Neural cell (in vitro differentiated cells): ENCODE data around the gene SP110. TPM values are rescaled to one million over a fixed set of nuclear protein-coding genes. Genes with fewer than 3 reads are reported as not detected.

Source experiments
- H2AFZ ChIP-seq: fragments of 200-600, 300-800 bp; sonication (generic), shearing (Covaris generic); 2 replicates; pipeline ENCODE4 v1.6.0; 2014; ENCODE audit warnings: low read depth, mild to moderate bottlenecking, antibody characterized with exemption, low read length, moderate library complexity
- H3F3A ChIP-seq: fragments of 200-600 bp; shearing (Covaris generic); 2 replicates; pipeline ENCODE4 v1.6.1; 2016; ENCODE audit warnings: mild to moderate bottlenecking, moderate library complexity, mixed read lengths, antibody characterized with exemption, low read length; ENCODE audit not compliant: insufficient read depth, poor library complexity, severe bottlenecking
- H3K27ac ChIP-seq: fragments of 200-600, 300-800 bp; sonication (generic), shearing (Covaris generic); 2 replicates; pipeline ENCODE4 v1.5.1; 2014; ENCODE audit warnings: mild to moderate bottlenecking, low read length, moderate library complexity
- H3K27me3 ChIP-seq: fragments of 300-800, 200-600 bp; sonication (generic), shearing (Covaris generic); 2 replicates; pipeline ENCODE4 v1.6.0; 2014; ENCODE audit warnings: mild to moderate bottlenecking, low read depth, low read length, moderate library complexity; ENCODE audit not compliant: insufficient read depth
- H3K36me3 ChIP-seq: fragments of 300-800, 200-600 bp; sonication (generic), shearing (Covaris generic); 2 replicates; pipeline ENCODE4 v1.5.1; 2014; ENCODE audit warnings: mild to moderate bottlenecking, antibody characterized with exemption, low read length, moderate library complexity; ENCODE audit not compliant: insufficient read depth
- H3K4me2 ChIP-seq: fragments of 300-800, 200-600 bp; sonication (generic), shearing (Covaris generic); 2 replicates; pipeline ENCODE4 v1.6.0; 2014; ENCODE audit warnings: mild to moderate bottlenecking, low read length
- H3K4me3 ChIP-seq: fragments of 300-800, 200-600 bp; sonication (generic), shearing (Covaris generic); 2 replicates; pipeline ENCODE4 v1.5.1; 2014; ENCODE audit warnings: mild to moderate bottlenecking, low read length, moderate library complexity
- H3K79me2 ChIP-seq: fragments of 200-600 bp; shearing (Covaris generic); replicated peaks from 2 replicates; pipeline ENCODE4 v1.6.0; 2014; ENCODE audit warnings: mild to moderate bottlenecking, low read length, moderate library complexity; ENCODE audit not compliant: insufficient read depth
- H3K9ac ChIP-seq: fragments of 300-800, 200-600 bp; sonication (generic), shearing (Covaris generic); 2 replicates; pipeline ENCODE4 v1.6.1; 2016; ENCODE audit warnings: mild to moderate bottlenecking, low read length, mixed read lengths
- H3K9me2 ChIP-seq: fragments of 200-600 bp; shearing (Covaris generic); 2 replicates; pipeline ENCODE4 v1.6.1; 2016; ENCODE audit warnings: mild to moderate bottlenecking, low read length, mixed read lengths; ENCODE audit not compliant: insufficient read depth
- H3K9me3 ChIP-seq: fragments of 200-600, 300-800 bp; sonication (generic), shearing (Covaris generic); 2 replicates; pipeline ENCODE4 v1.6.1; 2016; ENCODE audit warnings: mild to moderate bottlenecking, mixed run types, low read length, moderate library complexity, mixed read lengths
- H4K20me1 ChIP-seq: fragments of 200-600 bp; shearing (Covaris generic); 2 replicates; pipeline ENCODE4 v1.6.1; 2016; ENCODE audit warnings: mild to moderate bottlenecking, mixed run types; ENCODE audit not compliant: insufficient read depth
- CTCF ChIP-seq: fragments of 450-650 bp; IDR thresholded peaks from 2 replicates; pipeline ENCODE4 v1.5.1; 2014; ENCODE audit warnings: antibody characterized with exemption, mild to moderate bottlenecking, moderate library complexity; ENCODE audit not compliant: poor library complexity, severe bottlenecking
- EP300 ChIP-seq: fragments of 450-650 bp; conservative IDR thresholded peaks from 2 replicates; pipeline ENCODE4 v1.6.1; 2014; ENCODE audit warnings: antibody characterized with exemption, mild to moderate bottlenecking, moderate library complexity; ENCODE audit not compliant: poor library complexity, severe bottlenecking
- EZH2 ChIP-seq: fragments of 200-600, 300-800 bp; shearing (Covaris generic), sonication (generic); IDR thresholded peaks from 2 replicates; pipeline ENCODE4 v1.6.1; 2014; ENCODE audit warnings: antibody characterized with exemption, low read length, borderline replicate concordance, mild to moderate bottlenecking; ENCODE audit not compliant: insufficient read depth, poor library complexity, severe bottlenecking
- MXI1 ChIP-seq: fragments of 450-650 bp; conservative IDR thresholded peaks from 2 replicates; pipeline ENCODE4 v1.6.1; 2014; ENCODE audit warnings: antibody characterized with exemption, mild to moderate bottlenecking; ENCODE audit not compliant: poor library complexity, severe bottlenecking
- POLR2AphosphoS5 ChIP-seq: IDR thresholded peaks from 2 replicates; pipeline ENCODE4 v1.6.1; 2012
- RAD21 ChIP-seq: fragments of 450-650 bp; conservative IDR thresholded peaks from 2 replicates; pipeline ENCODE4 v1.6.1; 2014; ENCODE audit warnings: antibody characterized with exemption, mild to moderate bottlenecking, moderate library complexity
- REST ChIP-seq: IDR thresholded peaks from 2 replicates; pipeline ENCODE4 v1.6.1; 2012; ENCODE audit warnings: borderline replicate concordance
- SMC3 ChIP-seq: fragments of 450-650 bp; conservative IDR thresholded peaks from 2 replicates; pipeline ENCODE4 v1.6.1; 2014; ENCODE audit warnings: antibody characterized with exemption, mild to moderate bottlenecking, moderate library complexity; ENCODE audit not compliant: poor library complexity
- TAF1 ChIP-seq: IDR thresholded peaks from 2 replicates; pipeline ENCODE4 v1.6.1; 2012; ENCODE audit warnings: low read depth
- polyA plus RNA-seq: library from polyadenylated mRNA; depleted of rRNA; stranded (reverse); fragments of >200 nt; gene quantifications from 2 replicates; pipeline ENCODE4 v1.2.3, GENCODE V29; 2014

Gene SP110
- polyA plus RNA-seq, 1 donor from 2014 or later, result not detected

- Histone ChIP-seq H4K20me1 (no peaks in the 10 kb centered on the region), H3K27me3 (no peaks in the 10 kb centered on the region), H3K9me2 (no peaks in the 10 kb centered on the region), H3K4me2 (no peak overlapping the region), H2AFZ (no peak overlapping the region), H3K9me3 (no peaks in the 10 kb centered on the region), H3K9ac (no peak overlapping the region), H3K4me3 (no peak overlapping the region), H3K79me2 (no peaks in the 10 kb centered on the region), H3K36me3 (no peaks in the 10 kb centered on the region), H3K27ac (no peak overlapping the region), H3F3A (no peaks in the 10 kb centered on the region)
- TF ChIP-seq REST (no peak), MXI1 (no peak), RAD21 (no peak), EP300 (no peak), POLR2AphosphoS5 (no peak)
These were observed 55.6 kb downstream of the SP110 start for GRCh38 chr2:230164139-230164538.

- H3K79me2 ChIP-seq, result no peaks in the 10 kb centered on the region
- H3K4me2 ChIP-seq, result no peak overlapping the region
- H3K9me2 ChIP-seq, result no peaks in the 10 kb centered on the region
- TF ChIP-seq RAD21 (no peak), TAF1 (no peak), POLR2AphosphoS5 (no peak), REST (no peak), MXI1 (no peak), EP300 (no peak), EZH2 (no peak), CTCF (no peak), SMC3 (no peak)
- H3K9ac ChIP-seq, result no peak overlapping the region
- H2AFZ ChIP-seq, result no peak overlapping the region
- H4K20me1 ChIP-seq, result no peaks in the 10 kb centered on the region
- no peaks in the 10 kb centered on the region for H3F3A ChIP-seq
- no peaks in the 10 kb centered on the region for H3K9me3 ChIP-seq
- H3K27ac ChIP-seq, result no peak overlapping the region
- H3K27me3 ChIP-seq, result no peaks in the 10 kb centered on the region
- H3K36me3 ChIP-seq, result no peaks in the 10 kb centered on the region
- no peak overlapping the region for H3K4me3 ChIP-seq
These were observed 56.8 kb downstream of the SP110 start for GRCh38 chr2:230162981-230163380.
